ENCODE measurements around the gene PPT2. TPM values are rescaled to one million over a fixed set of nuclear protein-coding genes. Genes with fewer than 3 reads are reported as not detected.
"Not testable (repeated sequence)": the region's sequence is repeated elsewhere in the genome, so short reads cannot be mapped to it uniquely, and the experiment has no call there.

Gene PPT2
- total and polyA plus RNA-seq, 2 of the 8 experiments (the other 6 are each of a cell fraction or from before 2014, with no cell fraction given), result 24.1 to 39.5 TPM

DNA sequence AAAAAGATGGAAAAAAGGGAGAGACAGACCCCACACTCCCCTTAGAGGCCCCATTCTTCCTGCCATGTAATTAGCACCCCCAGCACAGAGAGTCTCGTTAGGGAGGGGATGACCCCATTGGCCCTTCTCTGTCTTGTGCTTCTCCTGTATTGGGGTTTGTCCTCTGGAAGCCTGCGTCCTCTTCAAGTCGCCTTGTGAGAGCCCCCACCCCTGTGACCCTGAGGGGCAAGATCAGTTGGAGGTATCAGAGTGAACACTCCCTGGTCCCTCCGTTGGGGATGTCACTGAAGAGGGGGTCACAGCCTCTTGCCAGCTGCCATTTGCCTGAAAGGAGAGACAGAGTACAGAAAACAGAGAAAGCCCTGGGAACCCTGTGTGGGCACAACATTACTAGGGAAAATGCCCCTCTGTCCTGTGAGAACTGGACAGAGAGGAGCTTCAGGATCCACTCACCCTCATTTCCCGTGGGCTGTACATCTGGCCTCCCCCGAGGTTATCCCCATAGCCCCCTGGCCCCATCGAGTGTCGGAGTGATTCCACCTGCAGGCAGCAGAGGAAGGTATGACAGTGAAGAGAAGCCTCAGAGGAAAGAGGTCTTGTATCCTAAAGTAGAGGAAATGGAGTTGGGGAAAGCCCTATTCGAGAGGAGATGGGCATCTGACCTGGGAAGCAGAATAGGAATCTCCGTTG is 32.4 kb downstream of the PPT2 start:
- not testable (repeated sequence) for H2BK20ac ChIP-seq (ENCODE audit: low read length); H3K18ac ChIP-seq (ENCODE audit: extremely low read depth, low read length); H2AFZ ChIP-seq (ENCODE audit: low read length); H3K9ac ChIP-seq (replicated peaks in 1 of 4; ENCODE audit: extremely low read depth in 1 of 4, low read depth in 3 of 4, low read length in 3 of 4); H2BK120ac ChIP-seq (replicated peaks; ENCODE audit: low read depth, low read length); H3K4ac ChIP-seq (replicated peaks; ENCODE audit: insufficient read length, low read depth, low read length); H2BK5ac ChIP-seq (ENCODE audit: low read depth, low read length); H3K9me3 ChIP-seq (ENCODE audit: insufficient read depth in 2 of 2, low read depth in 1 of 2, low read length in 1 of 2); H2BK12ac ChIP-seq (ENCODE audit: low read depth, low read length); DNase-seq (ENCODE audit: low read depth in 1 of 2, low spot score in 2 of 2); H2AK5ac ChIP-seq (ENCODE audit: low read depth, low read length); H2BK15ac ChIP-seq (ENCODE audit: low read length); H3K14ac ChIP-seq (ENCODE audit: insufficient read length); H4K20me1 ChIP-seq (replicated peaks in 1 of 2; ENCODE audit: control insufficient read depth in 1 of 2, insufficient read depth in 2 of 2, low read length in 2 of 2); H4K91ac ChIP-seq (replicated peaks; ENCODE audit: insufficient read length, low read length); H3K27ac ChIP-seq (ENCODE audit: low read depth, low read length); H3K23ac ChIP-seq (ENCODE audit: insufficient read length); H3K79me1 ChIP-seq (ENCODE audit: low read depth, low read length); H3K56ac ChIP-seq (replicated peaks; ENCODE audit: insufficient read length, low read depth, low read length); H4K5ac ChIP-seq (ENCODE audit: insufficient read length, low read depth, low read length); H4K8ac ChIP-seq (ENCODE audit: extremely low read depth, insufficient read depth, low read length); H3K4me2 ChIP-seq (ENCODE audit: insufficient read depth in 1 of 2, low read depth in 2 of 2, low read length in 2 of 2); H3K4me3 ChIP-seq (ENCODE audit: extremely low read depth in 1 of 4, insufficient read depth in 2 of 4, low read depth in 3 of 4, low read length in 4 of 4); H3K23me2 ChIP-seq (ENCODE audit: low read depth, low read length); FAIRE-seq; H3K27me3 ChIP-seq (replicated peaks in 1 of 4; ENCODE audit: control insufficient read depth in 3 of 4, extremely low read depth in 1 of 4, insufficient read depth in 3 of 4, low read length in 3 of 4)
- H3K36me3 ChIP-seq (ENCODE audit: control insufficient read depth in 2 of 4, insufficient read depth in 4 of 4, low read length in 3 of 4), result peaks cover 5 to 28% (median 26%) of the 10 kb centered on the region in 4 experiments
- H3K79me2 ChIP-seq (ENCODE audit: control insufficient read depth in 1 of 2, insufficient read depth in 2 of 2, low read length in 2 of 2), result peaks cover 0 to 13% of the 10 kb centered on the region in 2 experiments; a peak in 2 of 4 replicates
- POLR2A ChIA-PET (ENCODE audit: partially characterized antibody), result interaction anchor here (0.7 to 13.3 kb wide), 5 partner anchors 7 to 35 kb away, joined by 3 to 194 read pairs (median 4); partner anchors contain the start of genes AGPAT1, PRRT1 and RNF5
- peaks cover 0 to 14% (median 7%) of the 10 kb centered on the region in 4 experiments; a peak in 6 of 7 replicates for H3K4me1 ChIP-seq (replicated peaks in 1 of 4; ENCODE audit: control insufficient read depth in 3 of 4, insufficient read depth in 4 of 4, low read length in 3 of 4)
- CTCF ChIA-PET (ENCODE audit: partially characterized antibody), result interaction anchor here (3.2 kb wide), 1 partner anchor 68 kb away, joined by 13 read pairs; no protein-coding TSS in a partner anchor
- WGBS, 2 experiments (ENCODE audit: extremely low coverage in 1 of 2, insufficient coverage in 1 of 2, insufficient read length in 1 of 2, insufficient replicate concordance in 2 of 2, low coverage in 1 of 2, low lambda C conversion rate in 2 of 2, missing lambda C conversion rate in 1 of 2), result 81% methylated on average over 9 of the region's 10 CpGs; no CpG with 5 or more reads in 1 of the 2 experiments

Data from H1 (cell line).